GM12875 (cell line): ENCODE measurements around the gene TRIM46.

Source experiments
- H3K4me3 ChIP-seq: one replicate; pipeline ENCODE4 v1.5.1; 2011; ENCODE audit warnings: low read depth, low read length, control low read depth
- TF ChIP-seq, protein P1 (sequence below): IDR thresholded peaks from 2 replicates; pipeline ENCODE4 v1.5.1; 2011; ENCODE audit warnings: low read depth, mild to moderate bottlenecking, control low read depth, inconsistent platforms, low read length, moderate library complexity, borderline replicate concordance; ENCODE audit not compliant: insufficient read depth

Gene TRIM46, protein sequence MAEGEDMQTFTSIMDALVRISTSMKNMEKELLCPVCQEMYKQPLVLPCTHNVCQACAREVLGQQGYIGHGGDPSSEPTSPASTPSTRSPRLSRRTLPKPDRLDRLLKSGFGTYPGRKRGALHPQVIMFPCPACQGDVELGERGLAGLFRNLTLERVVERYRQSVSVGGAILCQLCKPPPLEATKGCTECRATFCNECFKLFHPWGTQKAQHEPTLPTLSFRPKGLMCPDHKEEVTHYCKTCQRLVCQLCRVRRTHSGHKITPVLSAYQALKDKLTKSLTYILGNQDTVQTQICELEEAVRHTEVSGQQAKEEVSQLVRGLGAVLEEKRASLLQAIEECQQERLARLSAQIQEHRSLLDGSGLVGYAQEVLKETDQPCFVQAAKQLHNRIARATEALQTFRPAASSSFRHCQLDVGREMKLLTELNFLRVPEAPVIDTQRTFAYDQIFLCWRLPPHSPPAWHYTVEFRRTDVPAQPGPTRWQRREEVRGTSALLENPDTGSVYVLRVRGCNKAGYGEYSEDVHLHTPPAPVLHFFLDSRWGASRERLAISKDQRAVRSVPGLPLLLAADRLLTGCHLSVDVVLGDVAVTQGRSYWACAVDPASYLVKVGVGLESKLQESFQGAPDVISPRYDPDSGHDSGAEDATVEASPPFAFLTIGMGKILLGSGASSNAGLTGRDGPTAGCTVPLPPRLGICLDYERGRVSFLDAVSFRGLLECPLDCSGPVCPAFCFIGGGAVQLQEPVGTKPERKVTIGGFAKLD

DNA sequence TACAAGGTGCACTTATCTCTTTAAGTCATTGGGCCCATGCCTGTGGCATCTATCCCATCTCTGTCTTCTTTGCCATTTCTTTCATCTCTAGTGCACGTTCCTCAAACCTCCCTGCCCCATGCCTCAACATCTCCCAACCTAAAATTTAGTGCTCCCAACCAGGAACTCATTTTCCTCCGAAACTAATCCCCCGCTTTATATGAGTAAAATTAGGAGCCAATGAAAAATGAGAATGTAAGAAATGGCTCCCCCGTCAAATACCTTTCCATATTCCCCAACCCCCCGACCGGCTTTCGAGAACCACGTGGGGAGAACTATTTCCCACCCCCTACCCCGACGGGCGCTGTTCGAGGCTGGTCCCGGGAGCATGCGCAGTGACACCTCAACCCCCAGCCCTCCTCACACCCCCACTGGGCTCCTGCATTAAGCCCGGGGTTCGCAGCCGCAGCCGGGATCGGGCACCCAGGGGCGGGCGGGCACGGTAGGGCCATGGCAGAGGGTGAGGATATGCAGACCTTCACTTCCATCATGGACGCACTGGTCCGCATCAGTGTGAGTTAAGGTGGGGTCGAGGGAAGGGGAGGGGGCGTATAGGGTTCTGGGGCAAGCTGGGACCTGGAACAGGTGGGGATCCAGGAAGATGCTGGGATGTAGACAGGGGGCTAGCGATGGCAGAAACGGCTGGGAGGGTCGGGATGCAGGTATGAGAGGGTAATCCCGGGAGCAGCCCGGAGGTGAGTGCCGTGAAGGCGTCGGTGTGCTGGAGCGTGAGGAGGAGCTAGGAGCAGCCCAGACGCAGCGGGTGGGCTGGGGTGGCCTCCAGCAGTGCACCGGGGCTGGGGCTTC lies at the start of gene TRIM46:
Gene TRIM46 (plus strand): TSS at position 372 of the 846 bp plus-strand sequence. CDS start 118 bp downstream, at position 490.
- TF ChIP-seq, protein P1, sequence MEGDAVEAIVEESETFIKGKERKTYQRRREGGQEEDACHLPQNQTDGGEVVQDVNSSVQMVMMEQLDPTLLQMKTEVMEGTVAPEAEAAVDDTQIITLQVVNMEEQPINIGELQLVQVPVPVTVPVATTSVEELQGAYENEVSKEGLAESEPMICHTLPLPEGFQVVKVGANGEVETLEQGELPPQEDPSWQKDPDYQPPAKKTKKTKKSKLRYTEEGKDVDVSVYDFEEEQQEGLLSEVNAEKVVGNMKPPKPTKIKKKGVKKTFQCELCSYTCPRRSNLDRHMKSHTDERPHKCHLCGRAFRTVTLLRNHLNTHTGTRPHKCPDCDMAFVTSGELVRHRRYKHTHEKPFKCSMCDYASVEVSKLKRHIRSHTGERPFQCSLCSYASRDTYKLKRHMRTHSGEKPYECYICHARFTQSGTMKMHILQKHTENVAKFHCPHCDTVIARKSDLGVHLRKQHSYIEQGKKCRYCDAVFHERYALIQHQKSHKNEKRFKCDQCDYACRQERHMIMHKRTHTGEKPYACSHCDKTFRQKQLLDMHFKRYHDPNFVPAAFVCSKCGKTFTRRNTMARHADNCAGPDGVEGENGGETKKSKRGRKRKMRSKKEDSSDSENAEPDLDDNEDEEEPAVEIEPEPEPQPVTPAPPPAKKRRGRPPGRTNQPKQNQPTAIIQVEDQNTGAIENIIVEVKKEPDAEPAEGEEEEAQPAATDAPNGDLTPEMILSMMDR: no peak
- H3K4me3 ChIP-seq: peak within 1 kb of the TSS; percentile 89

DNA sequence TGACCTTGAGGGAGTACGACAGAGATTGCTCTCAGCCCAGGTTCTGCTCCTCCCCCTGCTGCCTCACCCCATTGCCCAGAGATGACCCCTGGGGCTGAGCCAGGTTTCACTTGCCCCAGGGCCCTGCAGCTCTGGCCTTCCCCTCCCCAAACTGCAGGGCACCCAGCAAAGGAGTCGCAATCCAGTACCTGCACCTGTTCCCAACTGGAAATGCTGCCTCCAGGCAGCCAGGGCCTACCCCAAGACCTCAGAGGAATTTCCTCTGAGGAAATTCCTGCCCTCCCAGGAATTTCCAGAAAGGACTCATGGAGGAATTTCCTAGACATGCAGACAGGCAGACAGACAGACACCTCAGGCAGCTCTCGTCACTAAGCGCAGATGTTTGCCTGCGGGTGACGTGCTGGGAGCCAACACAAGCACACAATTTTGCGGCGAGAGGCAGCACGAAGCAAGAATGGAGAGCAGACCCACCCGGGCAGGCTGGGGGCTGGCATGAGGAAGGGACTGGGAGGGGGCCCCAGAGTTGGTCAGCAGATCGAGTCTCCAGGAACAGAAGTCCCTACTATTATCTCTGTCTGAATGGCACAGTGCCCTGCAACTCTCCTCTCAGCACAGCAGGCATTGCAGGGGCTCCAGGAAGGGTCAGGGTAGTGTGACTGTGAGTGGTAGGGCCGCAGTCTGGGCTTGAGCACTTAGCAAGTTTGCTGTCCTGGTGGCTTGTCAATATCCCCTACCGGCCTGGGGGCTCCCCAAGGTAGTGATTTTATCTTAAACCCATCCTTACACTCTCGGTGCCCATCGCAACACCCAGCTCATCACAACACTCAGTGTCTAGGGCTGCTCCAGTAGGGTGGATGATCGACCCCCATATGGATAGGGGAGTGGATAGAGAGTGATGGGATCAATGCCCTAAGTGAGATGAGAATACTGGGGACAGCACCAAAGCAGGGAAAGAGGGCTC lies 48.9 kb upstream of the TRIM46 start:
- TF ChIP-seq, protein P1: no peak
- no peak overlapping the region for H3K4me3 ChIP-seq

DNA sequence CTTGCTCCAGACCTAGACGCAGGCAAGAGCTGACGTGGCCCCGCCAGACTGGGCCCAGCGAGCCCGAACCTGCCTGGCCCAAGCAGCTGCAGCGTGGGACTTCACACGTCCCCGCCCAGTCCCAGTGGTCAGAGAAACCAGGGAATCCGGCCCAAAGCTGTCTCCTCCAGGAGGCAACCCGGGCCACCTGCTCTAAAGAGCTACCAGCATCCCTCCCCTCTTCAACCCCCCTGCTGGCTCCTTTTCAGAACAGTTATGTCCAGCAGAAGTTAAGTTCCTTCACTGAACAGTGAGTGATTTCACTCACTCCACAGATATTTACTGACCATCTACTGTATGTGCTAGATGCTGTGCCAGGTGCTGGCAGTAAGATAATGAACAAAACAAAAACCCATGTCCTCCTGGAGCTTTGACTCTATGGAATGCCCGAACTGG lies 48.1 kb upstream of the TRIM46 start:
- no peak overlapping the region for H3K4me3 ChIP-seq

DNA sequence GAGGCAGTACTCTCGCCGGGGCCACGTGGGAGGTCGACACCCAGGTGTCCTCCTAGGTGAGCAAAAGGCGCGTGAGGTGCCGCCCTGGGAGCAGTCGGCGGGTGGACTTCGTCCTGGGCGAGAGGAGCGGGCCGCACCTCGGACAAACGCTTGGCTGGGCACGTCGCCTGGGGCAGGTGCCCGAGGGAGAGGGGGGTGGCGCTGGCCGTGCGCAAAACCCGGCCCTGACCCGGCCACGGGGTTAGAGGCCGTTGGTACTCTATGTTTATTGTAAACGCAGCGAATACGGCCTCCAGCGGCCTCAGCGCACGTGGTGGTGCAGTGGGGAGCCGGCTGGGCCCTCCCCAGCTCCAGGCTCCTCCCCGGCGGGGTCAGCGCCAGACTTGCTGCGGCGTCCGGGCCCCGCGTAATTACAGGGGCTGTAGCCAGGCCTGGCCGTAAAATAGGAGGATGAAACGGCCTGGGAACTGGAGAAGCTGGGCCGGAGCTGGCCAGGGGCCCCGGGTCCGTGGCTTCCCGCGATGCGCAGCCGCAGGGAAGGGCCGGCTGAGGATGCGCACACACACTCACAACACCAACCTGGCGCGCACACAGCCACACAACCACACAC lies 47.6 kb upstream of the TRIM46 start:
- H3K4me3 ChIP-seq: no peak overlapping the region
- TF ChIP-seq, protein P1: no peak

More for the DNA sequence above, 48.1 kb upstream of the TRIM46 start:
- TF ChIP-seq, protein P1: no peak

DNA sequence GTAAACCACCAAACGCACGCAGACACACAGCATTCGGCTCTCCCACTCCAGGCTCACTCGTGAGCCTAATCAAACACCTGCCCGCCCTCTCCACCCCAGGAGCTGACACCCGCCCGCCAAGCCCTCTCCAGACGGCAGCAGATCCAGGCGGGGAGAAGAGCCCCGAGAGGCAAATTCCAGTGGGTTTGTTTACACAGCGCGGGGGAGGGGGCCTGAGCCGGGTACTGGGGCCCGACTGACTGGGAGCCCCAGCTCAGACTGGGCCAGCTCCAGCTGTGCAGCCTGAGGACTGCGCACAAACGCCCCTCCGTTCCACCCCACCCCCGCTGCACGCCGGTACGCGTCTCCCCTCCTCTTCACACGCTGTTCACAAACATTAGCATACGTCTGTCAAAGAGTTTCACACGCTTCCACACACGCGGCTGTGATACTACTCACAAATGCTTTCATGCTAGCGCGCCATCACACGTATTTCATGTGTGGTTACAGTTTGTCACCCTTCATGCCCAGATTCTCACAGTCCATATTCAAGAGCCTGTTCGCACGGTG lies 47.0 kb upstream of the TRIM46 start:
- no peak overlapping the region for H3K4me3 ChIP-seq
- TF ChIP-seq, protein P1: no peak
